Stimulated activated naive CD8-positive, alpha-beta T cell treated with anti-CD3 and anti-CD28 coated beads, Interleukin-15, Interleukin-2, amounts not matched to agents 100 ng/mL and 50 ng/mL, for 24 hours (primary cell): ENCODE measurements around the gene CFAP65.
A peak's percentile ranks its signal among the peaks of the same experiment; 100 is the strongest.

Source experiments
- H3K27ac Mint-ChIP-seq: one replicate; pipeline ENCODE4 v1.8.0; 2021; ENCODE audit warnings: mild to moderate bottlenecking, mixed read lengths
- H3K27me3 Mint-ChIP-seq: one replicate; pipeline ENCODE4 v1.8.0; 2021; ENCODE audit warnings: mixed read lengths
- H3K36me3 Mint-ChIP-seq: one replicate; pipeline ENCODE4 v1.8.0; 2021; ENCODE audit warnings: low read depth, mixed read lengths
- H3K4me1 Mint-ChIP-seq: one replicate; pipeline ENCODE4 v1.8.0; 2021; ENCODE audit warnings: low read depth, mixed read lengths
- H3K4me3 Mint-ChIP-seq: one replicate; pipeline ENCODE4 v1.8.0; 2021; ENCODE audit warnings: mild to moderate bottlenecking, mixed read lengths
- H3K9me3 Mint-ChIP-seq: one replicate; pipeline ENCODE4 v1.8.0; 2021; ENCODE audit warnings: mixed read lengths

The CFAP65 gene, protein sequence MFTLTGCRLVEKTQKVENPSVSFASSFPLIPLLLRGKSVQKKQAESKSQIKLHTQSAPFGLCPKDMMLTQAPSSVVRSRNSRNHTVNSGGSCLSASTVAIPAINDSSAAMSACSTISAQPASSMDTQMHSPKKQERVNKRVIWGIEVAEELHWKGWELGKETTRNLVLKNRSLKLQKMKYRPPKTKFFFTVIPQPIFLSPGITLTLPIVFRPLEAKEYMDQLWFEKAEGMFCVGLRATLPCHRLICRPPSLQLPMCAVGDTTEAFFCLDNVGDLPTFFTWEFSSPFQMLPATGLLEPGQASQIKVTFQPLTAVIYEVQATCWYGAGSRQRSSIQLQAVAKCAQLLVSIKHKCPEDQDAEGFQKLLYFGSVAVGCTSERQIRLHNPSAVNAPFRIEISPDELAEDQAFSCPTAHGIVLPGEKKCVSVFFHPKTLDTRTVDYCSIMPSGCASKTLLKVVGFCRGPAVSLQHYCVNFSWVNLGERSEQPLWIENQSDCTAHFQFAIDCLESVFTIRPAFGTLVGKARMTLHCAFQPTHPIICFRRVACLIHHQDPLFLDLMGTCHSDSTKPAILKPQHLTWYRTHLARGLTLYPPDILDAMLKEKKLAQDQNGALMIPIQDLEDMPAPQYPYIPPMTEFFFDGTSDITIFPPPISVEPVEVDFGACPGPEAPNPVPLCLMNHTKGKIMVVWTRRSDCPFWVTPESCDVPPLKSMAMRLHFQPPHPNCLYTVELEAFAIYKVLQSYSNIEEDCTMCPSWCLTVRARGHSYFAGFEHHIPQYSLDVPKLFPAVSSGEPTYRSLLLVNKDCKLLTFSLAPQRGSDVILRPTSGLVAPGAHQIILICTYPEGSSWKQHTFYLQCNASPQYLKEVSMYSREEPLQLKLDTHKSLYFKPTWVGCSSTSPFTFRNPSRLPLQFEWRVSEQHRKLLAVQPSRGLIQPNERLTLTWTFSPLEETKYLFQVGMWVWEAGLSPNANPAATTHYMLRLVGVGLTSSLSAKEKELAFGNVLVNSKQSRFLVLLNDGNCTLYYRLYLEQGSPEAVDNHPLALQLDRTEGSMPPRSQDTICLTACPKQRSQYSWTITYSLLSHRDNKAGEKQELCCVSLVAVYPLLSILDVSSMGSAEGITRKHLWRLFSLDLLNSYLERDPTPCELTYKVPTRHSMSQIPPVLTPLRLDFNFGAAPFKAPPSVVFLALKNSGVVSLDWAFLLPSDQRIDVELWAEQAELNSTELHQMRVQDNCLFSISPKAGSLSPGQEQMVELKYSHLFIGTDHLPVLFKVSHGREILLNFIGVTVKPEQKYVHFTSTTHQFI (N-terminal part only)

DNA sequence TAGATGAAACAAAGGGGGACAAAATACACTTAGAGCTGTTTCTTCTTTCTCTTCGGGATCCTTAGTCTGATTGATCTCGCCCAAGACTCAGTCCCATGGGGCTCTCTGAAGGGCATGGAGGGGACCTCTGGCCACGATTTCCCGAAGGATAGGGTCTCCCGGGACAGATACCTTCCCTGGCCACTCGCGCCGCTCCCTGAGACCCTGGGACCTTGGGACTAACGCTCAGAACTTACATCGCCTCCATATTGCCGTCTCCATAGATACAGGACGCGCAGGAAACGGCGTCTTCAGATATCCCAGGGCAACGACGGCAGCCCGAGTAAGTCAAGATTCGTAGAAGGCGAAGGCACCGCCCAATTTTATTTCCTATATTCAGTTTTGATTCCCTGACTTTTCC lies at the start of gene CFAP65:
Gene CFAP65, minus strand, starts transcription at position 265 of the 400 bp plus-strand sequence. CDS start 2,468 bp downstream, outside the sequence.
- Mint-ChIP-seq H3K4me3 (peak within 1 kb of the TSS; percentile 58), H3K36me3 (no peaks in the 10 kb centered on the region), H3K27me3 (peaks cover 62% of the 10 kb centered on the region), H3K4me1 (peaks cover 9% of the 10 kb centered on the region), H3K9me3 (no peaks in the 10 kb centered on the region), H3K27ac (no peak within 1 kb of the TSS)

DNA sequence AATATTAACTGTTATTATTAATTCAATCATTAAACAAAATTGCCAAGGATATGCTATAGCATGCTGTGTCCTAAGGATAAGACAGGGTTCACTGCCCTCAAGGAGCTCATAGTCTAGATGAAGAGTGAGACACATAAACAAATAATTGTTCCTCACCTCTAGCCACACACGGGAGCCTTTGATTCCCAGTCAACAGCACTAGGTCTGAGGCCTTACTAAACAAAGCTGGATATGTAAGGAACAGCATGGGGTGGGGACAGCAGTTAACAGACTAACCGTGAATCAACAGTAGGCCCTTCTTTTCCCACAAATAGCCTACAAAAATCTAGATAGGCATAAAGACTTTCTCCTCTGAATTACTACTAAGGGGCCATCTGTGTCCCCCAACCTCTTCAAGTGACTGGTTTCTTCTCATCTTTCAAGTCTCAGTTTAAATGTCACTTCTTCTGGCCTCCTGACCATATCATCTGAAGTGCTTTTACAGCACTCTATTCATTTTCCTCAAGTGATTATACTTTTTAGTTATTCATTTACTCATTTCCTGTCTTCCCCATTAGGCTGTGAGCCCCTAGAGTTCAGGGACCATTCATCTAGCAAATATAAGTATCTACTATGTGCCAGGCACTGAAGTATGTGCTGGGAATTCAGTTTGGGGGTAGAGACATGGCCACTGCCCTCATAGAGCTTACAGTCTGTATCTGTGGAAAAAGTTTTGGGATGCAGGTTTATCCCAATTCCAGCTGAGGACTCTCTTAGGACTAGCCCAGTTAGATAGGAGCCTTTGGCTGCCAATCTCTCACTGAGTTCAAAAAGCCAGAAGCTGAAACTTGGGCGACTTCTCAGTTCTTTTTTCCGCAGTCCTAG lies 49.4 kb upstream of the CFAP65 start:
- Mint-ChIP-seq H3K9me3 (no peaks in the 10 kb centered on the region), H3K27me3 (no peaks in the 10 kb centered on the region), H3K27ac (no peak overlapping the region), H3K4me3 (no peak overlapping the region), H3K4me1 (peaks cover 9% of the 10 kb centered on the region), H3K36me3 (peaks cover 10% of the 10 kb centered on the region)

DNA sequence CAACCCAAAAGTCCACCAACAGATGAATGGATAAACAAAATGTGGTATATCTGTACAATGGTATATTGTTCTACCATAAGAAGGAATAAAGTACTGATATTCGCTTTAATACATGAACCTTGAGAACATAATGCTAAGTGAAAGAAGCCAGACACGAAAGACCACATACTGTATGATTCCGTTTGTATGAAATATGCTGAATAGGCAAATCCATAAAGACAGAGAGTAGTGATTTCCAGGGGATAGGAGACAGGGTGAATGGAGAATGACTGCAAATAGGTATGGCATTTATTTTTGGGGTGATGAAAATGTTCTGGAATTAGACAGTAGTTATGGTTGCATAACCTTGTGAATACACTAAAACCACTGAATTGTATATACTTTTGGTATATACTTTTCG lies 48.0 kb upstream of the CFAP65 start:
- peaks cover 10% of the 10 kb centered on the region for H3K36me3 Mint-ChIP-seq
- H3K27me3 Mint-ChIP-seq: no peaks in the 10 kb centered on the region
- no peaks in the 10 kb centered on the region for H3K9me3 Mint-ChIP-seq
- H3K4me3 Mint-ChIP-seq: no peak overlapping the region
- H3K4me1 Mint-ChIP-seq: peaks cover 9% of the 10 kb centered on the region
- H3K27ac Mint-ChIP-seq: no peak overlapping the region

DNA sequence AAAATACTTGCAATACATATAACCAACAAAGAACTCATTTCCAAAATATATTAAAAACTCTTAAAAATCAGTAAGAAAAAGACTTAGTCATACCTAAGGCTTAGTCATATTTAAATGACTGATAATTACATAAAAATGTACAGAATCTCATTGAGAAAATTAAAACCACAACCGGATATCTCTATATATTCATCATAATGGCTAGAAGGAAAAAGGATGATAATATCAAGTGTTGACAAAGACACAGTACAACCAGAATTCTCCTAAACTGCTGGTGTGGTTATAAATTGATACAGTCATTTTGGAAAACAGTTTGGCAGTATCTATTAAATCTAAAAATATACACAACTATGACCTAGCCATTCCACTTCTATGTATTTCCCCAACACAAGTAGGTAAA lies 46.5 kb upstream of the CFAP65 start:
- no peak overlapping the region for H3K27ac Mint-ChIP-seq
- no peak overlapping the region for H3K4me3 Mint-ChIP-seq
- peaks cover 9% of the 10 kb centered on the region for H3K4me1 Mint-ChIP-seq

DNA sequence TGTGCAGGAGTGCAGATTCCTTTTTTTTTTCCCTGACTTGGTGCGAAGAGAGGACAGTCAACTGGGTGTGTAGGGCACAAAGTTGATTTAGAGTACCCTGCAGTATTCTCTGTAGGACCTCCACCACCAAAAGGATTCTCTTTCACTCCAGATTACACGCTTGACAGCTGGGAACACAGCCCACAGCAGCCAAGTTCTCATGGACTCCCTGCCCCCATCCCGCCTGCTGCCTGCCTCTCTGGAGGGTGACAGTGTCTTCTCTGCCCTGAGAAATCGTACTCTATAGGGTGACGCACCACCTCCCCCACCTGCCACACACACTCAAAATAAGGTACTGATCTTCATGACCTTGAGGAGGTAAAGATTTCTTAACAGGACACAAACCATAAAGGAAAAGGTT lies 46.0 kb upstream of the CFAP65 start:
- no peaks in the 10 kb centered on the region for H3K27me3 Mint-ChIP-seq

More for the DNA sequence above, 46.5 kb upstream of the CFAP65 start:
- Mint-ChIP-seq H3K36me3 (peaks cover 10% of the 10 kb centered on the region), H3K9me3 (no peaks in the 10 kb centered on the region), H3K27me3 (no peaks in the 10 kb centered on the region)

DNA sequence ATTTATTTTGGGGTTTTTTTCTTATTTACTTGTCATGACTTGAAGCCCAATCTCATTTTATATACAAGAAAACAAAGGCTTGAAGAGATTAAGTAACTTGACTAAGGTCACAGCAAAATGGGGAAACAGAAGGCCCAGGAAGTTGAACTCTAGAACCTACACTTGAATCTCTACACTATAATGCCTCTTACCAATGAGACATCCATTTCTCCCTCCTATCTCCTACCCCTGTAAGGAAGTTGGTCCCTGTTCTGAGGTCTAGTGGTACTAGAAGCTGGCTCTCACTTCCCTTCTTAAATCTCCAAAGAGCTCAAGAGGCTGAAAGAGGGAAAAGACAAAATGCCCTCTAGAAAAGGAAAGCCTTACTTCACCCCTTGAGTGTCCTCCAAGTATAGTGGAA lies 44.9 kb upstream of the CFAP65 start:
- Mint-ChIP-seq H3K27ac (no peak overlapping the region), H3K9me3 (no peaks in the 10 kb centered on the region), H3K27me3 (no peaks in the 10 kb centered on the region), H3K4me3 (no peak overlapping the region), H3K36me3 (peaks cover 10% of the 10 kb centered on the region), H3K4me1 (peaks cover 9% of the 10 kb centered on the region)

More for the DNA sequence above, 46.0 kb upstream of the CFAP65 start:
- no peak overlapping the region for H3K4me3 Mint-ChIP-seq
- no peak overlapping the region for H3K27ac Mint-ChIP-seq
- no peaks in the 10 kb centered on the region for H3K9me3 Mint-ChIP-seq
- peaks cover 10% of the 10 kb centered on the region for H3K36me3 Mint-ChIP-seq
- peaks cover 9% of the 10 kb centered on the region for H3K4me1 Mint-ChIP-seq

DNA sequence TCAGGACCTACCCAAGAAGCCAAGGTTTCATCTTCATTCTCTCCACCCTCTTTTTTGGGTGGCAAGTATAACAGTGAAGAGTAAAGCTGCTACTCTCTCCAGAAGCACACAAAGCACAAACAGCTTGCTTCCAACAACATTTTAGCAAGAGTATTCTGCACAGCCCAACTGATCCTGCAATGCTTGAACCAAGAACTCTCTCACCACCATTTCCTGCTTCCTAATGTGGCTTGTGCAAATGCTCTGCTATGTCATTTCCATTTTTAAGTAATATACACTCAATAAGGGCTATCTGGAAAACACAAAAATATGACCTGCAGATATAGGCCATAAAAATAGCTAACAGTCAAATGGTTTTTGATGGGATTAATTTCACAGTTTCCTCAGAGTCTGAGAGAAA lies 43.5 kb upstream of the CFAP65 start:
- no peak overlapping the region for H3K27ac Mint-ChIP-seq
- peaks cover 7% of the 10 kb centered on the region for H3K36me3 Mint-ChIP-seq
- peaks cover 9% of the 10 kb centered on the region for H3K4me1 Mint-ChIP-seq
- no peaks in the 10 kb centered on the region for H3K9me3 Mint-ChIP-seq
- no peaks in the 10 kb centered on the region for H3K27me3 Mint-ChIP-seq
- no peak overlapping the region for H3K4me3 Mint-ChIP-seq

DNA sequence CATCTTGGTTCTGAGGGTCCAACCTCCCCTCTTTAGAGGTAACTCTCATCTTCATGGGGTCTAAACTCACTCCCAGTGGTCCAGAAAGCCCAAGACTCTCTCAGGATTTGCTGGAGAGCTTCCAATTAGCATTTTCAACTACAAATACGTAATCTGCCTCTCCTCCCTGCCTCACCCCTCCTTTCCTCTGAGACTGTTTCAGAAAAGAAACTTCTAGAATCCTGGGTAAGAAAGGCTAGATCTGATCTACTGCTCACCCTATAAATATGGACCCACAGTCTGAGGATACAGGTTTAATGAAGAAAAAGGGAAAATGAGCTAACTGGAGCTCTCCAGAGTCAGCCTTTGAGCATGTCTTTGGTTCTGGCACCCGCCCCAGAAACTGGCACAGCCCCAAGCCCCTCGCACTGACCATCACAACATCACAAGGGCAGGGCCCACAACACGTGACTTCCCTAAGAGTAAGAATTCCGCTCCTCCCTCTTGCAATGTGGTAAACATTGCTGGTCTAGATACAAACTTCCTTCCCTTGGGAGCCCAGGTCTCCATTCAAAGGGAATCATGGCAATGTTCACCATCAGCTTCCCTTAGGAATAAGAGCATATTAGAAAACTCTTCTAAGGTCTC lies 41.1 kb upstream of the CFAP65 start:
- H3K27me3 Mint-ChIP-seq: no peaks in the 10 kb centered on the region
- H3K4me3 Mint-ChIP-seq: no peak overlapping the region
- no peaks in the 10 kb centered on the region for H3K9me3 Mint-ChIP-seq
- no peak overlapping the region for H3K27ac Mint-ChIP-seq
- H3K4me1 Mint-ChIP-seq: peaks cover 9% of the 10 kb centered on the region
- H3K36me3 Mint-ChIP-seq: no peaks in the 10 kb centered on the region

DNA sequence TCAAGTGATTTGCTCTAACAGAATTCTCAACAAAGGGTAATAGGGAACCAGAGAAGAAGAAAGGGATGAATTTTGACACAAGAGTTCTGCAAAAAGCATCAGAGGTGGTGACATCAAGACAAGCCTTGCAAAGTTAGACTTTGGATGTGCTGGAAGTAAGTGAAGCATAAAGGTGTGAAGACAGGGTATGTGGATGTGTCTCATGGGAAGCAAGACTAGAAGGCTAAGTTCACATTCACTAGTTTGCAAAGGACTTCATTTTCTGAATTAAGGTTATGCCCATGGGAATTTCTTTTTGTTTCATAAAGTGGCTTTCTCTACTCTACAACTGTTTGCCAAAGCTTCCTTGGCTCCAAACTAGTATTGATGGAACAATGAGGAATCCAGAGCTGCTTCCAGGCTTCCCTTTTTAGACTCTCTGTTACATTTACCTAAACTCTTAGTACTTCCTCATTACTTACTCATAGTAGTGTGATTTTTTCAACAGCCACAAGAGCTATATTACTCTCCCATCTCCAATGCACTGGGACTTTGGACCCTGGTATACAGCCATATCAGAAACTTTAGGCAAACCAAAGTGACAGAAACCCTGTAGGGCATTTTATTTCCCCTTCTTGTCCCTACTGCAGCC lies 40.5 kb upstream of the CFAP65 start:
- Mint-ChIP-seq H3K4me3 (no peak overlapping the region), H3K4me1 (peaks cover 5% of the 10 kb centered on the region), H3K36me3 (peaks cover 4% of the 10 kb centered on the region), H3K27ac (no peak overlapping the region), H3K27me3 (no peaks in the 10 kb centered on the region), H3K9me3 (no peaks in the 10 kb centered on the region)

DNA sequence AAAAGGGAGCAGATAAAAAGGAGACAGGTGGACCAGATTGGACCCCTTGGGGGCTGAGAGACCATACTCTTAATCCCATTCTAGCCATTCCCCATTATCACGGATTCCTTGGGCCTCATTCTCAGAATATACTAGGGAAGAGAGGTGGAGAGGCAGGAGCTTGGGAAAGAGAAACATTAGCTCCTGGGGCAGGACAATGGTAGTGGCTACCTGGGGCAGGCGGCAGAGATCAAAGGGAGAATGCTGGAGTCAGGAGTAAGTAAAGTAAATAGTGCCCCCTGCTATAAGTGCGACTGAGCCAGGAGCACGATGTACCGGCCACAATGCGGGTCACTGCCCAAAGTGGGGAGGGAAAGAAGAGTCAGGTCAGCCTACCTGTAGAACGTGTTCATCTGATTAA lies 39.8 kb upstream of the CFAP65 start:
- Mint-ChIP-seq H3K9me3 (no peaks in the 10 kb centered on the region), H3K27ac (no peak overlapping the region), H3K4me3 (no peak overlapping the region), H3K4me1 (no peaks in the 10 kb centered on the region), H3K36me3 (peaks cover 11% of the 10 kb centered on the region), H3K27me3 (no peaks in the 10 kb centered on the region)

DNA sequence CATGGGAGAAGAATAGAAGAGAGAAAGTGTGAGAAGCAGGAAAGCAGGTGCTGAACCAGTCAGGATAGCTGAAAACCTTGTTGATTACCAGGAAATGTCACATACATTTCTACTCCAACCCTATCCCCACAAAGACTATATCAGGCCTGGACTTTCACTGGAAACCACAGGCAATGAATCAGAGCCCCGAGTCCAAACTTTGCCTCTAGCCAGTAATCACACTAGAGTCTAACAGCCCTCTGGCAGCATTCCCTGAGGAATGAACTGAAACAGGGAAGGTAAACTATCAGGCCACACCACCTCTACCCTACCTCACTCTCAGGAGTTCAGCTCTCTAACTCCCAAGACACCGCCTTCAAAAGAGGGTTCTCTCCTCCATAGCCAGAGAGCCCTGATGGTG lies 38.1 kb upstream of the CFAP65 start:
- no peak overlapping the region for H3K27ac Mint-ChIP-seq
- no peaks in the 10 kb centered on the region for H3K9me3 Mint-ChIP-seq
- no peaks in the 10 kb centered on the region for H3K27me3 Mint-ChIP-seq
- H3K4me1 Mint-ChIP-seq: no peaks in the 10 kb centered on the region
- H3K36me3 Mint-ChIP-seq: peaks cover 27% of the 10 kb centered on the region
- H3K4me3 Mint-ChIP-seq: no peak overlapping the region

DNA sequence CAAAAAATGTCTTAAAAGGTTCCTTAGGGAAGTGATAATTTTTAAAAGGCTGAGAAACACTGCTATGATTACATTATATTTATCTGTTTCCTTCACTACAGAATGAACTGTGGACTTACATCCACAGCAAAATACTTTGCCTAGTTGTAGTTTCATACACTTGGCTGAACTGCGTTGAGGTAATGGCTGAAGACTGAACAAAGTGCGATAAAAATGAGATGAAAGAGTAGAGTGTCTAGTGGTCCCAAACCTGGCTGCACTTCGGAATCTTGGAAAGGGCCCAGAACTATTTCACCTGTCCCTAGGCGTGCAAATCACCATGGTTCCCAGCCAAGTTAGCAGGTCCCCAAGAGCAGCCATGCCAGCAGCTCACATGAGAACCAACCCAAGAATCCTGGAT lies 37.6 kb upstream of the CFAP65 start:
- no peaks in the 10 kb centered on the region for H3K4me1 Mint-ChIP-seq
- no peaks in the 10 kb centered on the region for H3K9me3 Mint-ChIP-seq
- H3K4me3 Mint-ChIP-seq: no peak overlapping the region
- no peaks in the 10 kb centered on the region for H3K27me3 Mint-ChIP-seq
- peaks cover 30% of the 10 kb centered on the region for H3K36me3 Mint-ChIP-seq
- H3K27ac Mint-ChIP-seq: no peak overlapping the region

DNA sequence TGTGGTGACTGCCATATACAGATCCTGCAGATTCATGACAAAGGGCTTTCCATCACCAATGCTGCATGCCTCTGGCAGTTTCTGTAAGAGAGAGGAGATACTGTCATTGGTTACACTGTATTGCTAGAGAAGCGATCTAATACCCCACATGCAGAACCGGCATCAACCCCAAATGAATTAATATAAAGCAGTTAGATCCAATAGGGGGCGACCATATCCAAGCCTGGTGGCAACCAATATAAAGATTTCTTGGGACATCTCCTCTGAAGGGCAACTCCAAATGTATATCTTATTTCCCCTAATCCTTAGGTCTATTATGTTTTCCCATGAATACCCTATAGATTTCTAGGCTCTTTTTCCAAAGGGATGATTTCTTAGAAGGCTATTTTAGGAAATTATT lies 36.8 kb upstream of the CFAP65 start:
- H3K27ac Mint-ChIP-seq: no peak overlapping the region
- H3K9me3 Mint-ChIP-seq: no peaks in the 10 kb centered on the region
- H3K4me1 Mint-ChIP-seq: no peaks in the 10 kb centered on the region
- no peak overlapping the region for H3K4me3 Mint-ChIP-seq
- no peaks in the 10 kb centered on the region for H3K27me3 Mint-ChIP-seq
- H3K36me3 Mint-ChIP-seq: peaks cover 32% of the 10 kb centered on the region
